ENCODE results near the gene TULP3.

TULP3 gene

GRCh38 chr12:2891240-2892053 is 756 bp downstream of the TULP3 start:
- peak; percentile 62 for DNase-seq (ENCODE audit: low read depth)
- no peak for TF ChIP-seq CTCF (conservative IDR thresholded peaks at IDR 0.05; ENCODE audit: low read depth, low read length)
- peak overlapping the region; percentile 96 for H3K4me3 ChIP-seq (ENCODE audit: low read depth, low read length)

GRCh38 chr12:2892246-2892645 is 1.6 kb downstream of the TULP3 start:
- TF ChIP-seq CTCF (conservative IDR thresholded peaks at IDR 0.05; ENCODE audit: low read depth, low read length): no peak
- H3K4me3 ChIP-seq (ENCODE audit: low read depth, low read length): no peak overlapping the region
- DNase-seq (ENCODE audit: low read depth): no peak

GRCh38 chr12:2893007-2893406 is 2.3 kb downstream of the TULP3 start:
- peak; percentile 88 for DNase-seq (ENCODE audit: low read depth)
- no peak overlapping the region for H3K4me3 ChIP-seq (ENCODE audit: low read depth, low read length)

GRCh38 chr12:2895051-2895451 is 4.4 kb downstream of the TULP3 start:
- DNase-seq (ENCODE audit: low read depth): no peak
- no peak overlapping the region for H3K4me3 ChIP-seq (ENCODE audit: low read depth, low read length)
- TF ChIP-seq CTCF (conservative IDR thresholded peaks at IDR 0.05; ENCODE audit: low read depth, low read length): no peak

More at GRCh38 chr12:2893007-2893406, 2.3 kb downstream of the TULP3 start:
- no peak for TF ChIP-seq CTCF (conservative IDR thresholded peaks at IDR 0.05; ENCODE audit: low read depth, low read length)

- DNase-seq (ENCODE audit: low read depth): peak; percentile 10
- no peak for TF ChIP-seq CTCF (conservative IDR thresholded peaks at IDR 0.05; ENCODE audit: low read depth, low read length)
- no peak overlapping the region for H3K4me3 ChIP-seq (ENCODE audit: low read depth, low read length)
Measured at GRCh38 chr12:2895511-2895910, 4.8 kb downstream of the TULP3 start.

- no peak for DNase-seq (ENCODE audit: low read depth)
- H3K4me3 ChIP-seq (ENCODE audit: low read depth, low read length): no peak overlapping the region
- no peak for TF ChIP-seq CTCF (conservative IDR thresholded peaks at IDR 0.05; ENCODE audit: low read depth, low read length)
Measured at GRCh38 chr12:2897418-2897817, 6.7 kb downstream of the TULP3 start.

GRCh38 chr12:2900642-2901041 is 10.0 kb downstream of the TULP3 start:
- DNase-seq (ENCODE audit: low read depth): no peak
- TF ChIP-seq CTCF (conservative IDR thresholded peaks at IDR 0.05; ENCODE audit: low read depth, low read length): no peak

More at GRCh38 chr12:2900642-2901041, 10.0 kb downstream of the TULP3 start:
- H3K4me3 ChIP-seq (ENCODE audit: low read depth, low read length): no peak overlapping the region
